Right ventricle myocardium superior (tissue), 1 donor: Measurements from ENCODE around the gene HS3ST2. TPM values are rescaled to one million over a fixed set of nuclear protein-coding genes. Genes with fewer than 3 reads are reported as not detected.

ENCODE experiments used
- ATAC-seq: fragments of 200-7000 bp; cut with Tn5 transposase; one replicate; pipeline ENCODE4 v1.9.1; 2020; ENCODE audit warnings: mild to moderate bottlenecking; ENCODE audit not compliant: poor library complexity
- DNase-seq: peaks from one replicate; pipeline ENCODE4 v3.0.0-alpha.2; 2020
- intact Hi-C: fragments of 100-400 bp; cut with DNase I; formaldehyde crosslinking; loops from one replicate; pipeline ENCODE4 v1.11.2; 2022
- long read RNA-seq: library from polyadenylated mRNA; unstranded; transcript quantifications from one replicate; pipeline ENCODE4 v2.0.0, GENCODE V29; 2021
- total RNA-seq: library from RNA; stranded (reverse); fragmentation: NEBNext Ultra II Directional; extraction: Animal tissue kit (Norgen Biotek cat#: 25700); gene quantifications from one replicate; pipeline ENCODE4 v1.2.1, GENCODE V29; 2021
- donor health status: DM: no; HTN: yes; CAD: no; lungs with severe emphysema.

HS3ST2 gene
- total RNA-seq: 0.19 TPM
- long read RNA-seq: 0 reads

DNA sequence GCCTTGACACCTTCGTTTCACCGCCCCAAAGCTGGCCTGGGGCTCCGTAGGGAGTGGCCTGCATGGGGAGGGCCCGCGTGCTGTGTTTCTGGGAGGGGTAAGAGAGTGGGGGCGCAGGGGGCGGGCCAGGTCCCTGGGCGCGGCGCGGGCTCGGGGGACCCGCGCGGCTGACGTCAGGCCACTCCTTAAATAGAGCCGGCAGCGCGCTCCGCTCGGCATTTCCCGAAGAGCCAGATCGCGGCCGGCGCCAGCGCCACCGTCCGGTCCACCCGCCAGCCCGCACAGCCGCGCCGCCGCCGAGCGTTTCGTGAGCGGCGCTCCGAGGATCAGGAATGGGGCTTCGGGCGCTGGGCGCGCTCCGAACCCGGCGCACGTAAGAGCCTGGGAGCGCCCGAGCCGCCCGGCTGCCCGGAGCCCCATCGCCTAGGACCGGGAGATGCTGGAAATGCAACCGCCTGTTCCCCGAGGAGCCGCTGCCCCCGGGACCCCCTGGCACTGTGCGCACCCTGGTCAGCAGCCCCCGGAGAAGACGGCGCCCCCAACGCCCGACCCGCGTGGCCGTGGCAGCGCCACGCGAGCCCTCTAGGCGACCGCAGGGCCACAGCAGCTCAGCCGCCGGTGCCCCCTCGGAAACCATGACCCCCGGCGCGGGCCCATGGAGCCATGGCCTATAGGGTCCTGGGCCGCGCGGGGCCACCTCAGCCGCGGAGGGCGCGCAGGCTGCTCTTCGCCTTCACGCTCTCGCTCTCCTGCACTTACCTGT, at the start of gene HS3ST2:
HS3ST2 (plus strand) TSS at position 215 of the 763 bp plus-strand sequence; CDS start at position 664, 449 bp downstream.
- peak; percentile 52 for DNase-seq
- ATAC-seq: peak; percentile 90
- intact Hi-C loops: no loop called here

DNA sequence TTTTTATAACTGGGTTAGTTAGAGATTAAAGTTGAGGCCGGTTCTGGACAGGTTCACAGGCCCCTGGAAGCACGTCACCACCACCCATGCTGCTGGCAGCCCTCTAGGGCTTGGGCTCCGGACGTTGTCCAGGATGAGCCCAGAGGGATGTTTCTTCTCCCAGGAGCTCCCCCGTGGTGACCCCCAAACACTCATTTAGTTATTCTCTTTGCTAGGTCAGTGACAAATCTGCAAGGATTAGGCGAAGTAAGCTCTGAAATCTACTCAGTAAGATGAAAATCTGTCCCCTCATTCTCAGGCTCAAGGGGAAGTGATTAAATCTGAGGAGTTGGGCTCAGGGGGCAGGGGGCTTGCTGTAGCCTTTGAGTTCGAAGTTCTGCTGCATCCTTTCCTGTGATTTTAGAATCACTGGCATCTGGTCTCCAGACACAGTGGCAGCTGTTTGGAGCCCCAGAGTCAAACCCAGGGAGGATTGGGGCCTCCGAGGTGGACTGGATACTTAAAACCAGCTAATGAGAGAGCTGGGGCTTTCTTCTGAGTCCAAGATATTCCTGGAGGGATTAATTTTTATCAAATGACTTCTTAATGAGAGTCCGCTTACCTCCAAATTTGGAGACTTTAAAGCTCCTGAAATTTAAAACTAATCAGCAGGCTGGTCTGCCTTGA, 49.2 kb upstream of the HS3ST2 start:
- ATAC-seq (no peak), DNase-seq (no peak)
- intact Hi-C loops: no loop called here

DNA sequence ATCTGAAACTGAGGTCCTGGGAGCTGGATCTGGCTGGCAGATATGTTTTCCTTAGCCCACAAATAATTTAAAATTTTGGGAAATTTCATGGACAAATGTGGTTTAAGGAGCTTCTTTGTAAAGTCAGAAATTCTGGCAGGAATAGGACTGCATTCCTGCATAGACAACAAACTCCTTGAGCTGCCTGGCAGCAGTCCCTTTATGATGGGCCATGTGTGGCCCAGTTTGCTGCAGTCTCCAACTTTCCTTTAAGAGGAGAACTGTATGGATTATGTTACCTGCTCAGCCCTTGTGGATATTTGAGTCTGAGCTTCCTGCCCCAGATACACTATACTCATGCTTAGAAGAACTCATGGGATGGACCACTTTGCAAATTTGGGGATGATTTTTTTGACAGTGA, 48.5 kb upstream of the HS3ST2 start:
- no peak for DNase-seq
- no peak for ATAC-seq
- intact Hi-C loops: no loop called here

DNA sequence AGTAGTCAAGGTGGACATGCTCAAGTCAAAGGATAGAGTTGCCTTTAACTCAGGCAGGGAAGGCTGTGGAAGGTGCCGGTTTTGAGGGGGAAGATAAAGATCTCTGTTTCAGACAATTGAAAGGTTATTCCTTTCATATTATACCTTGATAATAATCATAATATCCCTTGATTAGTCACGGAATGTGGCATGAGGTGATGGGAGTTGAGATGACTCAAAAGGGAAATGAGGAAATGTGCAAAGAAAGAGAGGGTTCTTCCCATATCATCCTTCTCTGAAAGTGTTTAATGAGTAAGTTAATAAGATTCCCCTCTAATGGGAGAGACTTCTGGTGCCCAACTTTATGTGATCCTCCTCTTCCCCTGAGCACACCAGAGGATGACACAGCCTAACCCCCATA, 43.1 kb upstream of the HS3ST2 start:
- no peak for DNase-seq
- no peak for ATAC-seq
- intact Hi-C loops: no loop called here

DNA sequence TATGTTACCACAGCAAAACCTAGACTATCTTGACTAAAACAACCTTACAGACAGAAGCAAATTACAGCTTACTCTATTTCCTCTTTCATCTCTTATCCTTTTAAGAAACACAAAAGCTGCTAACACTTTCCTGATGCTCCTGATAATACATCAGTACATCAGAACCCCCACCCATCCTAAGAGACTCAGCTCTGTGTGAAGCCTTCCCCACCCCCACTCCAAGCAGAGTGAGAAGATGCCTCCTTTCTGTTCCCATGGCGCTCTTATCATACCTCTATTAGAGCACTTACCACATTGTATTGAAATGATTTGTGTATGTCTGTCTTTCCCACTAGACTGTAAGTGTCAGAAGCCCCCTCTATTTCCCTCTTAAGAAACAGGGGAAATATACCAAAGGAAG, 42.4 kb upstream of the HS3ST2 start:
- intact Hi-C loops: no loop called here
- DNase-seq (no peak), ATAC-seq (no peak)

DNA sequence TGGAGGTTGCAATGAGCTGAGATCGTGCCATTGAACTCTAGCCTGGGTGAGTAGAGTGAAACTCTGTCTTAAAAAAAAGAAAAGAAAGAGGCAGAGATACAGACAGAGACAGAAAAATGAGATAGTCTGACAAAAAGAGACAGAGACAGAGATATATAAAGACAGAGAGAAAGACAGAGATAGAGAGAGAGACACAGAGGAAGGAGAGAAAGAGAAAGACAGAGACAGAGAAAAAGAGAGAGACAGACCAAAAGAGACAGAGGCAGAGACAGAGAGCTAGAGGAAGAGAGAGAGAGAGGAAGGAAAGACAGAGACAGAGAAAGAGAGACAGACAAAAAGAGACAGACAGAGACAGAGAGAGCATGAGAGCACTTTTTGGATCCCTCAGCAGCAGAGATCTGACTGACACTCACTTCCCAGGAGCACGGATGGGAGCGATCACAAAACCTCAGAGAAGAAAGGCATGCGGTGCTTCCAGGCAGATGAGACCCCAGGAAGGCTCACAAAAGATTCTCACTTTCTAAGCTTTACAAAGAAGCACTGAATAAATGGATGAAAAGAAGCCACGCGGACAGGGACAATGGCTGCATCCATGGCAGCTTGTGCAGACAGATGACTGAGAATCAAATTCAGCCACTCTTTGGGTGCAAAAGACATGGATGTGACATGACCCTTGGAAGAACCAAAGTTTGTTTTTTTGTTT, 38.6 kb upstream of the HS3ST2 start:
- DNase-seq: no peak
- intact Hi-C loops: no loop called here

DNA sequence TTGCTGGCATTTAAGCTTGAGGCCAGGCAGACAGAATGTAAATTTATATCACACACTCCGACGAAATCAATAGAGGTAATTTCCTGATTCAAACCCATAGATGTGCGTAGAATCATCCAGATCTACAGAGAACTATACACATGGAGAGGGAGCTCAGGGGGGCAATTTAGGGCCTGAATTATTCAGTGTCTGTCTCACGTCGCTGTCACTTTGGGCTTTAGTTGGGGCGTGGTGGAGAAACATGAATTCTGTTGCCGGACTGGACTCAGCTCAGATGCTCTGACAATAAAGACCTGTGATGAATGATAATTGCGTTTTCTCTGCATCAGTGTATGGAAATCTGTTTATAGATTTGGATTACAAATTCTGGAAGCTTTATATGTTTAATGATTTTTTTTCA, 32.5 kb upstream of the HS3ST2 start:
- DNase-seq (no peak), ATAC-seq (no peak)
- intact Hi-C loops: no loop called here

More for the DNA sequence above, 38.6 kb upstream of the HS3ST2 start:
- ATAC-seq: no peak

DNA sequence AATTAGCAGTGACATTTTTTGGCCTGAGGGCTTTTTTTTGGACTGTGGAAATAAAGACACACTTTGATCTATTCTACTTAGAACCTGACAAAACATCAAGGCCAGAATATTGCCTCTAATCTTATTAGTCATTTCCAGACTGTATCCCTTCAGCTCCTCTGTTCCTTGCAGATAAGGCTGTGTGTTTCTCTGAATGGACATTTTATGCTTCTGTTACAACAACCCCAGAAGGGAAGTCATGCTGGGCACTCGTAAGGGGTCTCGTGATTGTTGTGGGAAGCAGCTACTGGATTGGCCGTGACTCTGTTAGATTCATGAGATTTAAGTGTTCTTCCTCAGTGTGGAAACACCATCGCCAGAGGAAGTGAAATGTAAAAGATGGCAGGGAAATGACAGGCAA, 31.6 kb upstream of the HS3ST2 start:
- ATAC-seq (no peak), DNase-seq (no peak)
- intact Hi-C loops: no loop called here

DNA sequence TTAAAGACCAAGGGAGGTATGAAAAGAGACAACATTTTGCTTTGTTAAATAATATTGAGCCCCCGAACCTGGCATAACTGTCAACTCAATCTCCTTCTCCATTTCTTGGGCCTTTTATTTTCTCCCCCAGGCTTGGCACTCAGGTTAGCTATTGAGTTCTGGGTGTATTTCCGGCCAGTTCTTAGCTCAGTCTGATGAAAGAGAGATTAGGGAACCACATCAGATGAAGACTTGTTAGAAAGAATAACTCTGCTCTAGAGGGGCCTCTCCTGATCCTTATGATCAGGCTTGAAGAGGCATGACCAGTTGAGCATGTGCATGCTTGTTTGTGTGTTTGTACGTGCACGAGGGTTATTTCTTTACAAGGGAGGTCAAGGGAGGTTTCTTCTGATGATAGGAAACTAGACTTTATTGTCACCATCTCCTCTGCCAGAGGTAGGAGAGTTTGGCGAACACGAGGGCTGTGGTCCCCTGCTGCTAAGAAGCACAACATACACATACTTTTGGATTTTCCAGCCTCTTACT, 29.2 kb upstream of the HS3ST2 start:
- intact Hi-C loops: no loop called here
- ATAC-seq (no peak), DNase-seq (no peak)

DNA sequence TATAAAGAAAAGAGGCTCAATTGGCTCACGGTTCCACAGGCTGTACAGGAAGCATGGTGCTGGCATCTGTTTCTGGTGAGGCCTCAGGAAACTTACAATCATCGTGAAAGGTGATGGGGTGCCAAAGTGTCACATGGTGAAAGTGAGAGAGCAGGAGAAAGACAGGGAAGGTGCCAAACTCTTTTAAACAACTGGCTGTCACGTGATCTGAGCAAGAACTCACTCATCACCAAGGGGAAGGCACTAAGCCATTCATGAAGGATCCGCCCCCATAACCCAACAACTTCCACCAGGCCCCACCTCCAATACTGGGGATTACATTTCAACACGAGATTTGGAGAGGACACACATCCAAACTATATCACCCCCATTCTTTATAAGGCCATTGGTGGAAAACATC, 28.4 kb upstream of the HS3ST2 start:
- intact Hi-C loops: no loop called here
- ATAC-seq (no peak), DNase-seq (no peak)

DNA sequence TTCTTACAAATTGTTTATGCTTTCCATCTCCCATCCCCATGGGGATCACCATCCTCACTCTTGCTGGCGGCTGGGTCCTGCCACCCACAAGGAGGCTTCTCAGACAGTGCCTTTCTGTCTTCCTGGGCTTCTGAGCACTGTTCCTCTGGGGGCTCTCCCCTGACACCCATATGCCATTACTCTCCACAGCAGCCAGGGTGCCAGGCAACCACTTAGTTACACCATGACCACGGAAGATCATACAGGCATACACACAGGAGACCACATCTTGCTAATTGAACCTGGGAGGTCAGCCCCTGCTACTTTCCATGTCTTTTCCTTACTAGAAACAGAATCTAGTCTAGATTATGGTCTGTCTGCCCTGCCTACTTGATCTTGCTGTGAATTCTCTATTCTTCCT, 27.7 kb upstream of the HS3ST2 start:
- DNase-seq: no peak
- no peak for ATAC-seq
- intact Hi-C loops: no loop called here

DNA sequence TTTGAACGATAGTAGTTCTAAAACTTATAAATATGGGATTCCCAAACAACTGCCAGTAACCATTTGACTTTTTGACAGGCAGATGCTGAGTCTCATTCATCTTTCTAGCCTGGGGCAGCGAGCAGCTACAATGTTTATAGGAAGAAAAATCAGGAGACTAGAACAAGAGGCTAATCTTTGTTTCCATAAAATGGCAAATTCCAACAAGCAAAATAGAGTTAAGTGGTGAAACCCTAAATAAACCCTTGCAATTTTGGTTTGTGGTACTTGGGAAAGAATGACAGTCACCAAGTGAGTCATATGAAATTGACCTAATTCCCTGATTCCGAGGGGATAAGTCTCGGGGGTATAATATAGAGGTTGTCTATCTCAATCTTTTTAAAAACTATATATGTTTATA, 27.3 kb upstream of the HS3ST2 start:
- no peak for ATAC-seq
- intact Hi-C loops: no loop called here

DNA sequence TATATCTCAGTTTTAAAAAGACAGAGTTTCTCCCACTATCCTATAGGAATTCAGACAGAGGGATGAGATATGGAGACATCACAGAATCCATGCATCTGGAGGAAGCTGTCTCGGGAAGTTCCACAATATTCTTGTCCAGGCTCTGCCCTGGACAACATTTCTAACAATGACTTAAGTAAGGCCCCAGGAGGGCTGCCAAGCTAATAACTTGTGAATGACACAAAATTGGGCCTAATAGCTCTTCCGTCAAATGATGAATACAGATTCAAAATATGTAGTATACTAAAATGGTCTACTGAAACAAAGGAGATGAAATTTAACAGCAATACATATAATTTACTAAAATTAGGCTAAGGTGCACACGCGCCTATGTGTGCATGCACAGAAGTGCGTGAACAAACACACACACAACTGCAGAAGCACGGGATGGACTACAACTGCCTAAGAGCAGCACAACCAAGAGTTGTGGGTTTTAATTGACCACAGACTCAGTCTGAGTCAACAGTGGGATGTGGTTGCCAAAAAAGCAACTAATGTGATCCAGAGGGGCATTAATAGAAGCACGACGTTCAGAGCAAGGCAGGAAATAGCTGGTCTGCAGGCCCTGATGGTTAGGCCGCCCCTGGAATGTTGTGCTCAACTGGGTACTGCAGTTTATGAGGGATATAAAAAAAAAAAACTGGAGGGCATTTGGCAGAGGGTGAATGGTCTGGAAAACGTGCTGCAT, 26.3 kb upstream of the HS3ST2 start:
- no peak for DNase-seq
- intact Hi-C loops: no loop called here
- ATAC-seq: no peak

More for the DNA sequence above, 27.3 kb upstream of the HS3ST2 start:
- no peak for DNase-seq

DNA sequence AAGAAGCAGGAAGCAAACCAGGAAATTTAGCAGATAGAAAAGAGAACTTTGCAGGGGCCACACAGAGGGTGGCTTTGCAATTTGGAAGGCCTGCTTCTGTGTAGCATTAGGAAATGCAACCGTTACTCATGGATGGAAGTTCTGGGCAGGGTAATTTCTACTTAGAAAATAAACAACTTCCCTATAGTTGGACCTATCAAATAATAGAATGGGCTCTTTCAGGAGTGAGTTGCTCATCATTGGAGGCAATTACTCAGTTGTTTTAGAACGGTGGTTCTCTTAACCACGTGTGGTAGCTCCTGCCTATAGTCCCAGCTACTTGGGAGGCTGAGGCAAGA, 25.8 kb upstream of the HS3ST2 start:
- intact Hi-C loops: no loop called here
- DNase-seq (no peak), ATAC-seq (no peak)

DNA sequence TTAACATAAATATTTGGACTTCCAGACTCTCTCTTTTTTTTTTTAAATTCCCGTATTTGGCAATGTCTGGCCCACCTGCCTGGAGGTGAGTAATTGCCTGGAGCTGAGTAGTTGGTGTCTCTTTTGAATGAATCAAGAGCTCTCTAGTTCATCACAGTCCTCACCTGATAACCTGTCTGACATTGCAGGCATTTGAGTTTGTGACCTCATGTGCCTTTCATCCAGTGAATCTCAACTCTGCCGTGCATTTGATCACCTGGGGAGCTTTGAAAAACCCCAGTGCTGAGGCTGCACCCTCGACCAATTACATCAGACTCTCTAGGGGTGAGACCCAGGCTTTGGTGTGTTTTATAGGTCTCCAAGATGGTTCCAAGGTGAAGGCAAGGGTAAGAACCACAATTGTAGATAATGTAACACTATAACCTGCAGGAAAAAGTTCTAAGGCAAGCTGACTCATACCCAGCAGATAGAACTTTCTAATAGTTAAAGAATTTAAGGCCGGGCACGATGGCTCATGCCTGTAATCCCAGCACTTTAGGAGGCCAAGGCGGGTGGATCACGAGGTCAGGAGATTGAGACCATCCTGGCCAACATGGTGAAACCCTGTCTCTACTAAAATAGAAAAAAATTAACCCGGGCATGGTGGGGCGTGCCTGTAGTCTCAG, 24.5 kb upstream of the HS3ST2 start:
- ATAC-seq (no peak), DNase-seq (no peak)
- intact Hi-C loops: no loop called here

DNA sequence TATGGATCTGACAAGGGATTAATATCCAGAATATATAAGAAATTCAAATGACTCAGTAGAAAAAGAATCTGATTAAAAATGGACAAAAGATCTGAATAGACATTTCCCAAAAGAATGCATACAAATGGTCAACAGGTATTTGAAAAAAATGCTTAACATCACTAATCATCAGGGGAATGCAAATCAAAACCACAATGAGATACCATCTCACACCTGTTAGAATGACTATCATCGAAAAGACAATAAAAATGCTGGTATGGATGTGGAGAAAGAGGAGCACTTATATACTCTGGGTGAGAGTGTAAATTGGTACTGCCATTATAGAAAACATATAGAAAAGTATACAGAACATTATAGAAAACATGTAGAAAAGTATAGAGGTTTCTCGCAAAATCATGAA, 16.4 kb upstream of the HS3ST2 start:
- DNase-seq (no peak), ATAC-seq (no peak)
- intact Hi-C loops: no loop called here

DNA sequence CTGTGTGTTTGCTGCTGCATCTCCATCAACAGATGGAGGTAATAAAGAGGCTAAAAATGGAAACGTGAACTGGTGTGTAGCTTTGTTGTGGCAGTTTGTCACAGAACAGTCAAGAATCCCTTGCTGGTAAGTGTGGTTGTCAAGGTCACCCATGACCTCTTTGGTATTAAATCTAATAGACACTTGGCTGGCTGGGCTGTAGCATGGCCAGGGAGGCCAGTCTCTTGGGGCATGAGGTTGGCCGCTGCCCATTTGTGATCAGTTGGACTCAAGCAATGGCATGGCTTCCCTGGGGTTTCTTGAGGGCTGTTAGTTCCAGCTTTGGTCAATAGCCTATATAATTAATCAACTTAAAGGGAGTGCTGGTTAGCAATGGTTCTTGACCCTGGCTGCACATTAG, 14.8 kb upstream of the HS3ST2 start:
- intact Hi-C loops: no loop called here
- DNase-seq (no peak), ATAC-seq (no peak)

DNA sequence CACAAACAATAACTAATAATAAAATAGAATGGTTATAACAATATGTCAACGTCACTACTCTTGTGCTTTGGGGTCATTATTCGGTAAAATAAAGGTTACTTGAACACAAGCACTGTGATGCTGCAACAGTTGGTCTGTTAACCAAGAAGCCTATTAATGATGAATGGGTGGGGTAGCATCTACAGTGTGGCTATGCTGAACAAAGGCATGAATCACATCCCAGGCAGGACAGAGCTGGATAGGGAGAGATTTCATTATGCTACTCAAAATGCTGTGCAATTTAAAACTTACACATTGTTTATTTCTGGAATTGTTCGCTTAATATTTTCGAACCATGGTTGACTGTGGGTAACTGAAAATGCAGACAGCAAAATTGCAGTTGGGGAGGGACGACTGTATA, 9.1 kb upstream of the HS3ST2 start:
- no peak for DNase-seq
- intact Hi-C loops: no loop called here
- ATAC-seq: no peak

DNA sequence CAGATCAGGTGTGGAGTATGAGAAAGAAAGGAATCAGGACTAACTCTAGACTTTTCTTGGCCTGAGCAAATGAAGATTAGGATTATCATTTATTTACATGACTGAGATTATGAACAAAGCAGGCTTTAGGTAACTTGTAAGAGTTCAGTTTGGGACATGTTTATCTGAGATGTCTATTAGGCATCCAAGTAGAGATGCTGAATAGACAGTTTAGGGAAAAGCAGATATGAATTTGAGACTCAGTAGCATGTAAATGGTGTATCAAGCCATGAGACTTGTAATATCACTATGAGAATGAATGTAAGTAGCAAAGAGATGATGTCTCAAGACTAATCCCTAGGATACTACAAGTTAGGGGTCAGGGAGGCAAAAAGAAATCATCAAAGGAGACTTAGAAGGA, 8.6 kb upstream of the HS3ST2 start:
- DNase-seq: no peak
- intact Hi-C loops: no loop called here
- ATAC-seq: no peak
